Body of pancreas (tissue), 4 donors: Measurements from ENCODE around the gene HDDC3. TPM values are rescaled to one million over a fixed set of nuclear protein-coding genes. Genes with fewer than 3 reads are reported as not detected.

ENCODE experiments used
- ATAC-seq: fragments of 150-250 bp; one replicate; pipeline ENCODE4 v1.9.1; 2016
- DNase-seq, 4 donors: peaks; one replicate each; pipeline ENCODE4 v3.0.0-alpha.2; 2019
- H3K27ac ChIP-seq, 4 donors: fragments of 200-600 bp; sonication (generic); 1 replicate in 3 of 4; 2 replicates in 1 of 4; pipeline versions ENCODE4 v1.5.1 to v1.6.1; 2016 to 2019; ENCODE audit warnings: mild to moderate bottlenecking in 1 of 4, mixed read lengths in 1 of 4, moderate library complexity in 1 of 4
- H3K27me3 ChIP-seq, 2 donors: fragments of 200-600 bp; sonication (generic); one replicate each; pipeline ENCODE4 v1.6.0; 2016; ENCODE audit warnings: mild to moderate bottlenecking in 1 of 2
- H3K36me3 ChIP-seq, 2 donors: fragments of 200-600 bp; sonication (generic); replicated peaks in 1 of 2; 2 replicates each; pipeline ENCODE4 v1.5.1; 2016; ENCODE audit warnings: low read depth in 2 of 2; ENCODE audit not compliant: insufficient read depth in 1 of 2
- H3K4me1 ChIP-seq: fragments of 200-600 bp; sonication (generic); one replicate; pipeline ENCODE4 v1.6.0; 2016
- H3K4me3 ChIP-seq, 2 donors: fragments of 200-600 bp; sonication (generic); 1 replicate in 1 of 2; 2 replicates in 1 of 2; pipeline ENCODE4 v1.5.1; 2016 to 2019
- H3K9me3 ChIP-seq, 3 donors: fragments of 200-600 bp; sonication (generic); 1 replicate in 2 of 3; 2 replicates in 1 of 3; pipeline ENCODE4 v1.5.1; 2016
- POLR2A ChIP-seq, 3 donors: fragments of 450-650 bp; IDR thresholded peaks; one replicate each; pipeline ENCODE4 v1.6.1; 2016; ENCODE audit warnings: antibody characterized with exemption in 3 of 3, mild to moderate bottlenecking in 2 of 3
- WGBS, 2 donors: methylation state at CpG; one replicate each; pipeline ENCODE4 v1.1.5; 2017; 5-methylcytosine and 5-hydroxymethylcytosine counted together
- intact Hi-C: fragments of 100-400 bp; cut with DNase I; formaldehyde crosslinking; loops from one replicate; pipeline ENCODE4 v1.15.1; 2023
- total RNA-seq, 2 donors: library from RNA; depleted of rRNA; stranded (reverse); fragments of >200 nt; gene quantifications; one replicate each; pipeline ENCODE4 v1.1.0, GENCODE V29; 2016
- TF ChIP-seq, protein P1 (sequence below), 7 experiments: fragments of 450-650 bp in 4 of 7; fragments of 200-600 bp in 3 of 7; sonication (generic) in 3 of 7; IDR thresholded peaks; one replicate each; pipeline ENCODE4 v1.5.1; 2016 to 2019; ENCODE audit warnings: antibody characterized with exemption in 7 of 7

The HDDC3 gene
- total RNA-seq, 2 donors from 2014 or later, result 13.8 to 14.5 TPM

- Histone ChIP-seq H3K36me3 (peaks cover 39 to 67% of the 10 kb centered on the region in 2 donors), H3K4me1 (peaks cover 2% of the 10 kb centered on the region)
These were observed 19.6 kb downstream of the HDDC3 start for GRCh38 chr15:90912770-90913075.

GRCh38 chr15:90911906-90912769 lies 20.2 kb downstream of the HDDC3 start:
- H3K36me3 ChIP-seq, result peaks cover 39 to 63% of the 10 kb centered on the region in 2 donors
- H3K27me3 ChIP-seq, result no peaks in the 10 kb centered on the region
- H3K9me3 ChIP-seq, result no peaks in the 10 kb centered on the region
- H3K4me1 ChIP-seq, result peaks cover 8% of the 10 kb centered on the region
- no peak overlapping the region for H3K27ac ChIP-seq
- 90 to 94% methylated on average over 15 to 22 of the region's 30 CpGs for WGBS, 2 donors
- intact Hi-C loops, result no loop called here
- ATAC-seq, result no peak
- no peak for DNase-seq
- TF ChIP-seq, protein P1, sequence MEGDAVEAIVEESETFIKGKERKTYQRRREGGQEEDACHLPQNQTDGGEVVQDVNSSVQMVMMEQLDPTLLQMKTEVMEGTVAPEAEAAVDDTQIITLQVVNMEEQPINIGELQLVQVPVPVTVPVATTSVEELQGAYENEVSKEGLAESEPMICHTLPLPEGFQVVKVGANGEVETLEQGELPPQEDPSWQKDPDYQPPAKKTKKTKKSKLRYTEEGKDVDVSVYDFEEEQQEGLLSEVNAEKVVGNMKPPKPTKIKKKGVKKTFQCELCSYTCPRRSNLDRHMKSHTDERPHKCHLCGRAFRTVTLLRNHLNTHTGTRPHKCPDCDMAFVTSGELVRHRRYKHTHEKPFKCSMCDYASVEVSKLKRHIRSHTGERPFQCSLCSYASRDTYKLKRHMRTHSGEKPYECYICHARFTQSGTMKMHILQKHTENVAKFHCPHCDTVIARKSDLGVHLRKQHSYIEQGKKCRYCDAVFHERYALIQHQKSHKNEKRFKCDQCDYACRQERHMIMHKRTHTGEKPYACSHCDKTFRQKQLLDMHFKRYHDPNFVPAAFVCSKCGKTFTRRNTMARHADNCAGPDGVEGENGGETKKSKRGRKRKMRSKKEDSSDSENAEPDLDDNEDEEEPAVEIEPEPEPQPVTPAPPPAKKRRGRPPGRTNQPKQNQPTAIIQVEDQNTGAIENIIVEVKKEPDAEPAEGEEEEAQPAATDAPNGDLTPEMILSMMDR (IDR thresholded peaks at IDR 0.05), result no peak
- TF ChIP-seq POLR2A (IDR thresholded peaks at IDR 0.05), result no peak
- no peak overlapping the region for H3K4me3 ChIP-seq

More at GRCh38 chr15:90912770-90913075, 19.6 kb downstream of the HDDC3 start:
- no peaks in the 10 kb centered on the region for H3K27me3 ChIP-seq
- H3K9me3 ChIP-seq, result no peaks in the 10 kb centered on the region
- no peak for DNase-seq
- no peak for TF ChIP-seq POLR2A (IDR thresholded peaks at IDR 0.05)
- TF ChIP-seq, protein P1 (IDR thresholded peaks at IDR 0.05), result no peak
- WGBS, 2 donors, result 94 to 99% methylated on average over 7 of the region's 7 CpGs
- no peak for ATAC-seq
- intact Hi-C loops, result no loop called here
- H3K27ac ChIP-seq, result no peak overlapping the region
- H3K4me3 ChIP-seq, result no peak overlapping the region

GRCh38 chr15:90911302-90911623 lies 21.1 kb downstream of the HDDC3 start:
- 85 to 89% methylated on average over 13 to 16 of the region's 19 CpGs for WGBS, 2 donors
- Histone ChIP-seq H3K4me3 (no peak overlapping the region), H3K9me3 (no peaks in the 10 kb centered on the region), H3K36me3 (peaks cover 33 to 65% of the 10 kb centered on the region in 2 donors), H3K4me1 (peaks cover 17% of the 10 kb centered on the region), H3K27ac (no peak overlapping the region), H3K27me3 (no peaks in the 10 kb centered on the region)
- intact Hi-C loops, result no loop called here
- ATAC-seq (no peak), DNase-seq (no peak)
- TF ChIP-seq, protein P1 (IDR thresholded peaks at IDR 0.05), result no peak
- TF ChIP-seq POLR2A (IDR thresholded peaks at IDR 0.05), result no peak

DNA sequence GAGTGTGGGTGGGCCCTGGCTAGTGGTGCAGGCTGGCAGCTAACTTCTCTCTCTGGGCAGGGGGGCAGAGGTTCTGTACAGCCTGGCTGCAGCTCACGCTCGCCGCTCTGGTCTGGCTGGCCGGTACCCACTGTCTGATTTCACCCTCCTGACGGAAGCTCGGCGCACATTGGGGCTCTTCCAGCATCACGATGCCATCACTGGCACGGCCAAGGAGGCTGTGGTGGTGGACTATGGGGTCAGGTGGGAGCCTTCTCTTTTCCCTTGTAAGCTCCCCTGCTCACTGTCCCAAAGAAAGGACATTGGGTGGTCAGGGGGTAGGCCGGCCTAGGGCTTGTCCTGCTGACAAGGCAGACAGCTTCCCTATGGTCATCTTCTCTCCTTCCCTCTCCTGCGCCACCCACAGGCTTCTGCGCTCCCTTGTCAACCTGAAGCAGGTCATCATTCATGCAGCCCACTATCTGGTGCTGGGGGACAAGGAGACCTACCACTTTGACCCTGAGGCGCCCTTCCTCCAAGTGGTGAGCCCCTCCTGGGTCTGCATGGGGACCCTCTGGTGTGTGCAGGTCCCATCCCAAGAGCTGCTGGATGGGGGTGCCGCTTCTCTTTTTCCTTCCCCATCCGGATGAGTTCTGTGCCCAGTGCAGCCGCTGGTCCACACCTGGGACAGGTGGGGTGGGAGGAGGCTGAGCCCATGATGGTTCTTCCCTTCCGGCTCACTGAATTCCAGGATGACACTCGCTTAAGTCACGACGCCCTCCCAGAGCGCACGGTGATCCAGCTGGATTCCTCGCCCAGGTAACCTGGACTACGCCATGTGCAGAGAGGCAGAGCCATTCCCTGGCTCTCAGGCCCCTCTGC lies 21.7 kb downstream of the HDDC3 start:
- 94 to 97% methylated on average over 17 to 24 of the region's 24 CpGs for WGBS, 2 donors
- peaks cover 30 to 65% of the 10 kb centered on the region in 2 donors for H3K36me3 ChIP-seq
- no peaks in the 10 kb centered on the region for H3K9me3 ChIP-seq
- H3K4me3 ChIP-seq, result no peak overlapping the region
- no peak overlapping the region for H3K27ac ChIP-seq
- peaks cover 23% of the 10 kb centered on the region for H3K4me1 ChIP-seq
- no peak for TF ChIP-seq POLR2A (IDR thresholded peaks at IDR 0.05)
- TF ChIP-seq, protein P1 (IDR thresholded peaks at IDR 0.05), result no peak
- DNase-seq, result no peak
- ATAC-seq, result no peak
- no peaks in the 10 kb centered on the region for H3K27me3 ChIP-seq
- intact Hi-C loops, result no loop called here
